ENCODE measurements around the gene TMC2. TPM values are rescaled to one million over a fixed set of nuclear protein-coding genes. Genes with fewer than 3 reads are reported as not detected.

The TMC2 gene
- total RNA-seq, 1 donor from 2014 or later = not detected

DNA sequence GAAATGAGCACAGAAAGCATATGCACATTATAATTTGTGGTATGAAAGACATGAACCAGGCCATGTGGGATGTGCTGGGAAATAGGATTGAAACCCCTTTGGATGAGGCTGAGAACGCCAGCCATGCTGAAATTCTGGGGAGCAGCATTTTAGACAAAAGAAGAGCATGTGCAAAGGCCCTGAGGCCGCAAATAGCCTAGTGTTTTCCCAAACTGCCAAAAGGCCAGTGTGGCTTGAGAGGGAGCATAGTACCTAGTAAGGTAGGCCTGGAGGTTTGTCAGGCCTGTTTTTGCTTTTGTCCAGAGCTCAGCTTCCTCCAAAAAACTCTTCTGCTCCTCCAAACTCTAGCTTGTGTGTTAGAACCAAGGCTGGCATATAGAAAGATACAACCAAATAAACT is 58.7 kb downstream of the TMC2 start:
- Mint-ChIP-seq H3K27ac (ENCODE audit: unreplicated experiment) (no peak overlapping the region), H3K9me3 (ENCODE audit: unreplicated experiment) (no peaks in the 10 kb centered on the region), H3K4me1 (ENCODE audit: unreplicated experiment) (no peaks in the 10 kb centered on the region), H3K4me3 (ENCODE audit: unreplicated experiment) (no peak overlapping the region), H3K27me3 (ENCODE audit: unreplicated experiment) (no peaks in the 10 kb centered on the region), H3K36me3 (ENCODE audit: low read depth, unreplicated experiment) (no peaks in the 10 kb centered on the region)
- no peak for TF ChIP-seq CTCF (IDR thresholded peaks at IDR 0.05; ENCODE audit: unreplicated experiment)
- no peak for DNase-seq (ENCODE audit: low spot score)

GRCh38 chr20:2596673-2597279 is 60.4 kb downstream of the TMC2 start:
- Mint-ChIP-seq H3K4me3 (ENCODE audit: unreplicated experiment) (no peak overlapping the region), H3K36me3 (ENCODE audit: low read depth, unreplicated experiment) (no peaks in the 10 kb centered on the region), H3K27me3 (ENCODE audit: unreplicated experiment) (no peaks in the 10 kb centered on the region), H3K9me3 (ENCODE audit: unreplicated experiment) (no peaks in the 10 kb centered on the region), H3K4me1 (ENCODE audit: unreplicated experiment) (no peaks in the 10 kb centered on the region), H3K27ac (ENCODE audit: unreplicated experiment) (no peak overlapping the region)
- DNase-seq (ENCODE audit: low spot score) = no peak
- TF ChIP-seq CTCF (IDR thresholded peaks at IDR 0.05; ENCODE audit: unreplicated experiment) = no peak

DNA sequence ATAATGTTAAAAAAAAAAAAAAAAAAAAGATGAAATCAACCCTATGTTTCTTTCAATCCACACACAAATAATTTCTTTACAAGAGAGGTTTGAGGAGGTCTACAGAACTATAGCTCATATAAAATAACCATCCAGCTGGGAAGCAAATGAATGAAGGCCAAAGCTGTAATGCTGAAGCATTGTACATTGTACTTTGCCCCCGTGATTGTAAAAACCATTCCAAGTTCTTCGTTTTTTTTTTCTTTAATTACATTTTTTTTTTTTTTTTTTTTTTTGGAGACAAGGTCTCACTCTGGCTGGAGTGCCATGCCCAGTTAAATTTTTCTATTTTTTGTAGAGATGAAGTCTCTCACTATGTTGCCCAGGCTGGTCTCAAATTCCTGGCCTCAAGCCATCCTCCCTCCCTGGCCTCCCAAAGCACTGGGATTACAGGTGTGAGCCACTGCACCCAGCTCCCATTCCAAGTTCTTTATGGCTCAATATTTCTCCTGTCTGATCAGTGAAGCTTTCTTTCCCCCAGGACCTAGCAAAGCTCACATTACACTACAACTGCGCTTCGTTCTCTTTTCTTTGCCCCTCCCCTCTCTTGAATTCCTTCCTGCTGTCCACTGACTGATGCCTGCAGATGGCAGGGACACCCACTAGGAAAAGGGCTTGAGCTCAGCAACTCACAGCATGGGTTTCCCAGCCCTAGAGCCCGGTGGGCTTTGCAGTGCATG is 63.1 kb downstream of the TMC2 start:
- no peaks in the 10 kb centered on the region for H3K27me3 Mint-ChIP-seq (ENCODE audit: unreplicated experiment)
- no peak for DNase-seq (ENCODE audit: low spot score)
- no peaks in the 10 kb centered on the region for H3K9me3 Mint-ChIP-seq (ENCODE audit: unreplicated experiment)
- TF ChIP-seq CTCF (IDR thresholded peaks at IDR 0.05; ENCODE audit: unreplicated experiment) = no peak
- H3K27ac Mint-ChIP-seq (ENCODE audit: unreplicated experiment) = no peak overlapping the region
- H3K36me3 Mint-ChIP-seq (ENCODE audit: low read depth, unreplicated experiment) = no peaks in the 10 kb centered on the region
- no peaks in the 10 kb centered on the region for H3K4me1 Mint-ChIP-seq (ENCODE audit: unreplicated experiment)
- no peak overlapping the region for H3K4me3 Mint-ChIP-seq (ENCODE audit: unreplicated experiment)

DNA sequence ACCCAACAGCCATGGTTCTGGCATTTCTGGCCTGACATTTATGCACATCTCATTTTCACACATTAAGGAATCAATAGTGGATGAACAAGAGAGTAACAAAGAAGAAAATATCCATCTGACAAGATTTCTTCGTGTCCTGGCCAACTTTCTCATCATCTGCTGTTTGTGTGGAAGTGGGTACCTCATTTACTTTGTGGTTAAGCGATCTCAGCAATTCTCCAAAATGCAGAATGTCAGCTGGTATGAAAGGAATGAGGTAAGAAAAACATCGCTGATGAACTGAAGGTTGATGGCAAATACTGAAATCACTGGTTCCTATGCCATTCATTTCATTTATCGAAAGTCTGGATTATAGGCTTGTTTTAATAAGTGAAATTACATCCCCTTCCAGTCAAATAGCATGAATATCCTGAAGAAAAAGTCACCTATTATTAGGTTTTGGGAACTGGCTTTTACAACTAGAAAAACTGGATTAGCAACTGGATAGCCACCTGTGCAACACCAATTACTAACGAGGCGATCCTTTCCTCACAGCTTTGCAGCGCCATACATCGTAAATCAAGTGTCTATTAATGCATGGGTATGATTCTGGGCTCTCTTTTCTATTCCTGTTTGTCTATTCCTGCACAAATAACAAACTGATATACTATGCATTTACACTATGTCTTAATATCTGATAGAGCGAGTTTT is 65.8 kb downstream of the TMC2 start:
- Mint-ChIP-seq H3K4me1 (ENCODE audit: unreplicated experiment) (no peaks in the 10 kb centered on the region), H3K9me3 (ENCODE audit: unreplicated experiment) (no peaks in the 10 kb centered on the region), H3K27me3 (ENCODE audit: unreplicated experiment) (no peaks in the 10 kb centered on the region), H3K36me3 (ENCODE audit: low read depth, unreplicated experiment) (no peaks in the 10 kb centered on the region), H3K4me3 (ENCODE audit: unreplicated experiment) (no peak overlapping the region), H3K27ac (ENCODE audit: unreplicated experiment) (no peak overlapping the region)
- no peak for TF ChIP-seq CTCF (IDR thresholded peaks at IDR 0.05; ENCODE audit: unreplicated experiment)
- DNase-seq (ENCODE audit: low spot score) = no peak

DNA sequence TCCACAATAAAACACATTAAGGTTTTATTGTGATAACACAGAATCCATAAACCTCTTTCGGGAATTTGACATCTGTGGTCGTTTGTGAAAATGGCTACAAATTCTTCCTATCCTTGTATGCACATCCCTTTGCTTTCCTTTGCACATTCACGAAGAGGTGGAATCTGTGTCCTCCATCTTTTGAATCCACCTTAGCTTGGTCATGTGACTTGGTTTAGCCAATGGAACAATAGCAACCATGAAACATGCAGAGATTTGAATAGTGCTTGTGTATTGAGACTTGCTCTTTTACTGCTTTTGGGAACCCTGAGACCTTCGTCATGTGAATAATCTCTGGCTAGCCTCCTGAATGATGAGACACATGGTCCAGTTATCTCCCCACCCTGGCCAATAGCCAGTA is 66.4 kb downstream of the TMC2 start:
- Mint-ChIP-seq H3K9me3 (ENCODE audit: unreplicated experiment) (no peaks in the 10 kb centered on the region), H3K27ac (ENCODE audit: unreplicated experiment) (no peak overlapping the region), H3K36me3 (ENCODE audit: low read depth, unreplicated experiment) (no peaks in the 10 kb centered on the region), H3K4me3 (ENCODE audit: unreplicated experiment) (no peak overlapping the region), H3K27me3 (ENCODE audit: unreplicated experiment) (no peaks in the 10 kb centered on the region), H3K4me1 (ENCODE audit: unreplicated experiment) (no peaks in the 10 kb centered on the region)
- TF ChIP-seq CTCF (IDR thresholded peaks at IDR 0.05; ENCODE audit: unreplicated experiment) = no peak
- no peak for DNase-seq (ENCODE audit: low spot score)

Measured in endothelial cell (in vitro differentiated cells).